ENCODE results near the gene ICE2.

DNA sequence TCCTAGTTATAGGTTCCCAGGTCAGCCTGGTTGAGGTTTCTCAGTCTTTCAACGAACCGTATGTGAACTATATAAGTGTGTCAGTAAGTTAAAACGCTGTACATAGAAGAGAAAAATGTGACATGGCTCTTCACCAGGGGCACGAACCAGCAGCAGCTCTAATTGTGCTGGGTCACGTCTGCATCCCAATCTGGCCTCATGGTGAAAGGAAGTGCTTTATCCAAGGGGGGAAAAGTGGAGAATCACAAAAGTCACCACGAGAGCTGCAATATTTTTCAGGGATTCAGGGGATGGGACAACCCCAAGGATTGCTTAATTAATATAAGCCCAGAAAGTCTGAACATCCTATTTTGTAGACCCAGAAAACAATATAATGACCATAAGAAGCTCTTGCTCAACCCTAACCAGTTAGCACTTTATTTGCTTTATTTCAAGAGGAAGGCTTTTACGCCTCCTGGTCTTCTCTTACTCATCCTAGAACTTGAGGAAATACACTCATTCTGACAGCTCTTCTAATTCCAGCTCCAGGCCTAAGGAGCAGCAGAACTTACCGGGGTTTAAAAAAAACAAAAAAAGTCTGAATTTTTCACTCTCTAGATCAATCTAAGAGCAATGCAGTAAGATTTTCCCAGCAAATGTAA, 97.7 kb downstream of the ICE2 start:
- TF ChIP-seq, protein P1, sequence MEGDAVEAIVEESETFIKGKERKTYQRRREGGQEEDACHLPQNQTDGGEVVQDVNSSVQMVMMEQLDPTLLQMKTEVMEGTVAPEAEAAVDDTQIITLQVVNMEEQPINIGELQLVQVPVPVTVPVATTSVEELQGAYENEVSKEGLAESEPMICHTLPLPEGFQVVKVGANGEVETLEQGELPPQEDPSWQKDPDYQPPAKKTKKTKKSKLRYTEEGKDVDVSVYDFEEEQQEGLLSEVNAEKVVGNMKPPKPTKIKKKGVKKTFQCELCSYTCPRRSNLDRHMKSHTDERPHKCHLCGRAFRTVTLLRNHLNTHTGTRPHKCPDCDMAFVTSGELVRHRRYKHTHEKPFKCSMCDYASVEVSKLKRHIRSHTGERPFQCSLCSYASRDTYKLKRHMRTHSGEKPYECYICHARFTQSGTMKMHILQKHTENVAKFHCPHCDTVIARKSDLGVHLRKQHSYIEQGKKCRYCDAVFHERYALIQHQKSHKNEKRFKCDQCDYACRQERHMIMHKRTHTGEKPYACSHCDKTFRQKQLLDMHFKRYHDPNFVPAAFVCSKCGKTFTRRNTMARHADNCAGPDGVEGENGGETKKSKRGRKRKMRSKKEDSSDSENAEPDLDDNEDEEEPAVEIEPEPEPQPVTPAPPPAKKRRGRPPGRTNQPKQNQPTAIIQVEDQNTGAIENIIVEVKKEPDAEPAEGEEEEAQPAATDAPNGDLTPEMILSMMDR (IDR thresholded peaks at IDR 0.05): no peak
- TF ChIP-seq POLR2A (IDR thresholded peaks at IDR 0.05) (no peak), POLR2AphosphoS5 (IDR thresholded peaks at IDR 0.05) (no peak)

Measured in breast epithelium (tissue), 3 donors.